MM.1S (cell line): Measurements from ENCODE around the gene KLHDC7B.

ENCODE experiments used
- DNase-seq: peaks from one replicate; pipeline ENCODE4 v3.0.0-alpha.2; 2015
- H2AFZ ChIP-seq: fragments of 300-600 bp; sonication (generic); 2 replicates; pipeline ENCODE4 v1.6.0; 2016; ENCODE audit warnings: antibody characterized with exemption, low read length
- H3F3A ChIP-seq: fragments of 300-600 bp; sonication (generic); 2 replicates; pipeline ENCODE4 v1.6.1; 2016; ENCODE audit warnings: mild to moderate bottlenecking, antibody characterized with exemption, low read length, moderate library complexity, mixed read lengths; ENCODE audit not compliant: insufficient read depth
- H3K27ac ChIP-seq: fragments of 300-600 bp; sonication (generic); 2 replicates; pipeline ENCODE4 v1.5.1; 2016; ENCODE audit warnings: mild to moderate bottlenecking, low read length
- H3K27me3 ChIP-seq: fragments of 300-600 bp; sonication (generic); replicated peaks from 2 replicates; pipeline ENCODE4 v1.6.0; 2016; ENCODE audit warnings: low read length; ENCODE audit not compliant: insufficient read depth
- H3K36me3 ChIP-seq: fragments of 300-600 bp; sonication (generic); replicated peaks from 2 replicates; pipeline ENCODE4 v1.6.1; 2016; ENCODE audit warnings: mild to moderate bottlenecking, low read length, mixed read lengths; ENCODE audit not compliant: insufficient read depth
- H3K4me1 ChIP-seq: fragments of 300-600 bp; sonication (generic); 2 replicates; pipeline ENCODE4 v1.6.1; 2016; ENCODE audit warnings: low read length, mixed read lengths
- H3K4me2 ChIP-seq: fragments of 300-600 bp; sonication (generic); 2 replicates; pipeline ENCODE4 v1.6.0; 2016; ENCODE audit warnings: low read depth, low read length
- H3K4me3 ChIP-seq: fragments of 300-600 bp; sonication (generic); 2 replicates; pipeline ENCODE4 v1.5.1; 2016; ENCODE audit warnings: low read length, mixed read lengths
- H3K79me2 ChIP-seq: fragments of 300-600 bp; sonication (generic); 2 replicates; pipeline ENCODE4 v1.6.1; 2016; ENCODE audit warnings: mixed run types, low read length, mixed read lengths
- H3K9ac ChIP-seq: fragments of 300-600 bp; sonication (generic); 2 replicates; pipeline ENCODE4 v1.6.1; 2016; ENCODE audit warnings: low read length, mixed read lengths
- H3K9me2 ChIP-seq: fragments of 300-600 bp; sonication (generic); replicated peaks from 2 replicates; pipeline ENCODE4 v1.6.1; 2016; ENCODE audit warnings: mild to moderate bottlenecking, low read length, mixed read lengths; ENCODE audit not compliant: insufficient read depth
- H3K9me3 ChIP-seq: fragments of 300-600 bp; sonication (generic); replicated peaks from 2 replicates; pipeline ENCODE4 v1.6.1; 2016; ENCODE audit warnings: mild to moderate bottlenecking, low read length, mixed read lengths; ENCODE audit not compliant: insufficient read depth
- H4K20me1 ChIP-seq: fragments of 300-600 bp; sonication (generic); 2 replicates; pipeline ENCODE4 v1.6.1; 2016; ENCODE audit warnings: mild to moderate bottlenecking, low read length, moderate library complexity, mixed read lengths; ENCODE audit not compliant: insufficient read depth
- EZH2 ChIP-seq: fragments of 300-600 bp; sonication (generic); optimal IDR thresholded peaks from 2 replicates; pipeline ENCODE3; 2017; ENCODE audit warnings: low read depth, mild to moderate bottlenecking, antibody characterized with exemption, low read length, mixed read lengths
- EZH2phosphoT487 ChIP-seq: fragments of 300-600 bp; sonication (generic); IDR thresholded peaks from 2 replicates; pipeline ENCODE4 v1.6.1; 2018; ENCODE audit warnings: antibody characterized with exemption, low read length
- TF ChIP-seq, protein P1 (sequence below): fragments of 300-600 bp; sonication (generic); IDR thresholded peaks from 2 replicates; pipeline ENCODE4 v1.5.1; 2016; ENCODE audit warnings: antibody characterized with exemption, low read length, mixed read lengths

Gene KLHDC7B

DNA sequence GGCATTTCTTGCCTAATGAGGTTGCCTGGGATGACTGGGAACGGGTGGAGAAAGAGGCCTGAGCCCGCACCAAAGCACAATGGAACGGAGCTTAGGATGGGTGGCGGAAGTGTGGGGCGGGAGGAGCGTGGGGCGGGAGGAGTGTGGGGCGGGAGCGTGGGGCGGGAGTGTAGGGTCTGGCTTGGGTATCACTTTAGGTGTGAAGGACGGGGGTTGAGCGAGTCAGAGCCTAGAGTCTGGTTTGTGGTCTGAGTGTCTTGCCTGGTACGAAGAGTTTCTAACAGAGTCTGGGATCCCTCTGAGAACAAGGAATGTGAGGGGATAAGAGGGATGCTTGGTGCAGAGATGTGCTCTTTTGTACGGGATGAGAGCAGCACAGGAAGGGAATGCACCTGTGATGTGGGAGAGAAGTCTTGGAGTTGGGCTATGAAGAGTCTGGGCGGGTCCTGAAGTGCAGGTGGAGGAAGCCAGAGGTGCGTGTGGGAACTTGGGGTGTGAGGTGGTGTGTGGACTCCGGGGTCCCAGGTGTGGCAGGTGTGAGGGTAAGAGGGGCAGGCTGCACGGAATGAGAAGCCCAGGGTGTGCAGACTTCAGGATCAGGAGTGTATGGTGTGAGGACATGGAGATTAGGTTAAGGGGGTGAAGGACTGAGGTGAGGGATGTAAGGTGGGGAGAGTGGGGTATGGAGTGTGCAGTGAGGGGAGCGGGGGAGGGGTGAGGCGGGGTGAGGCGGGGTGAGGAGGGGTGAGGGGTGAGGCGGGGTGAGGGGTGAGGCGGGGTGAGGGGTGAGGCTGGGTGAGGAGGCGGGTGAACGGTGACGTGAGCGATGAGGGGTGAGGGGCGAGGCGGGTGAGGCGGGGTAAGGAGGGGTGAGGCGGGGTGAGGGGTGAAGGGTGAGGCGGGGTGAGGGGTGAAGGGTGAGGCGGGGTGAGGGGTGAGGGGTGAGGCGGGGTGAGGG is 16.0 kb downstream of the KLHDC7B start:
- Histone ChIP-seq H3K4me2 (no peak overlapping the region), H3K9me3 (no peaks in the 10 kb centered on the region), H3K36me3 (no peaks in the 10 kb centered on the region), H3K27ac (no peak overlapping the region), H3K27me3 (peaks cover 20% of the 10 kb centered on the region), H3K9ac (no peak overlapping the region), H3K9me2 (no peaks in the 10 kb centered on the region), H4K20me1 (no peaks in the 10 kb centered on the region), H2AFZ (no peak overlapping the region), H3K4me1 (no peaks in the 10 kb centered on the region), H3F3A (no peaks in the 10 kb centered on the region), H3K4me3 (no peak overlapping the region), H3K79me2 (no peaks in the 10 kb centered on the region)
- no peak for TF ChIP-seq EZH2phosphoT487
- no peak for TF ChIP-seq EZH2
- TF ChIP-seq, protein P1, sequence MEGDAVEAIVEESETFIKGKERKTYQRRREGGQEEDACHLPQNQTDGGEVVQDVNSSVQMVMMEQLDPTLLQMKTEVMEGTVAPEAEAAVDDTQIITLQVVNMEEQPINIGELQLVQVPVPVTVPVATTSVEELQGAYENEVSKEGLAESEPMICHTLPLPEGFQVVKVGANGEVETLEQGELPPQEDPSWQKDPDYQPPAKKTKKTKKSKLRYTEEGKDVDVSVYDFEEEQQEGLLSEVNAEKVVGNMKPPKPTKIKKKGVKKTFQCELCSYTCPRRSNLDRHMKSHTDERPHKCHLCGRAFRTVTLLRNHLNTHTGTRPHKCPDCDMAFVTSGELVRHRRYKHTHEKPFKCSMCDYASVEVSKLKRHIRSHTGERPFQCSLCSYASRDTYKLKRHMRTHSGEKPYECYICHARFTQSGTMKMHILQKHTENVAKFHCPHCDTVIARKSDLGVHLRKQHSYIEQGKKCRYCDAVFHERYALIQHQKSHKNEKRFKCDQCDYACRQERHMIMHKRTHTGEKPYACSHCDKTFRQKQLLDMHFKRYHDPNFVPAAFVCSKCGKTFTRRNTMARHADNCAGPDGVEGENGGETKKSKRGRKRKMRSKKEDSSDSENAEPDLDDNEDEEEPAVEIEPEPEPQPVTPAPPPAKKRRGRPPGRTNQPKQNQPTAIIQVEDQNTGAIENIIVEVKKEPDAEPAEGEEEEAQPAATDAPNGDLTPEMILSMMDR: no peak
- DNase-seq: no peak

DNA sequence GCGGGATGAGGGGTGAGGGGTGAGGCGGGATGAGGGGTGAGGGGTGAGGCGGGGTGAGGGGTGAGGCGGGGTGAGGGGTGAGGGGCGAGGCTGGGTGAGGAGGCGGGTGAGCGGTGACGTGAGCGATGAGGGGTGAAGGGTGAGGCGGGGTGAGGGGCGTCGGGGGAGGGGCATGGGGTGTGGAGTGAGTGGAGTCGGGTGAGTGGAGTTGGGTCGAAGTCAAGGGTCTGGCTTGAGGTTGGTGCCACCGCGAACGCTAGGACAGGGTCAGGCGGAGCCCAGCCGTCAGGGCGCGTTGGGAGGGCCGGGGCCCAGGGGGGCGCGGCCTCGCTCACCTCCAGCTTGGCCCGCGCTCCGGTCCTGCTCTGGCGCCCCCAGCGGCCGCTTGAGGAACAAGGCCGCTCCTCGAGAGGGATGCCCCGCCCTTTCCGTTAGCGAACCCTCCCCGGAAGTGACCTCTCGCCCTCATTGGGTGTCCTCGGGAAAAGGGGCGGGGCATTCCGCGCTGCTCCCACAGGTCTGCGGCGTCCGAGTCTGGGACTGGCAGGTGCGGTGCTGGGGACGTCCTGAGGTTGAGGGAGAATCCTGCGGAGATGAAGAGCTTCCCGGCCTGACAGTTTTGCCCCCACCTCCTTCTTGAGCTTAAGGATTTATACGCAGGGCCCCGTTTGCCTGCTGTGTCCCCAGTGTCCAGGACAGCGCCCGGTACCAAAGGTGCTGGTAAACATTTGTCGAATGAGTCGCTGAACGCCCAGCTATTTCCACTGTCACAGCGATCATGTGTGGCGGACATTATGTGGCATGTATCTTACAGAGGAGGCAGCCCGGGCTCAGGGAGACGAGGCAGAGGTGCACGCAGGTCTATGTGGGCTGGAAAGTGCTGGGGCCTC is 17.1 kb downstream of the KLHDC7B start, which contains the start of gene SYCE3:
SYCE3 (minus strand) TSS at position 397 of the 890 bp plus-strand sequence. CDS start 6,514 bp downstream, outside the sequence.
- Histone ChIP-seq H4K20me1 (no peaks in the 10 kb centered on the region), H3F3A (no peaks in the 10 kb centered on the region), H3K9me3 (no peaks in the 10 kb centered on the region), H3K36me3 (no peaks in the 10 kb centered on the region), H2AFZ (peak within 1 kb of the TSS; percentile 99), H3K79me2 (no peaks in the 10 kb centered on the region), H3K4me2 (peak within 1 kb of the TSS; percentile 100), H3K4me3 (peak within 1 kb of the TSS; percentile 75), H3K27ac (no peak within 1 kb of the TSS), H3K9ac (peak within 1 kb of the TSS; percentile 43; the same call in 1 of the 2 replicates), H3K27me3 (peaks cover 20% of the 10 kb centered on the region), H3K9me2 (no peaks in the 10 kb centered on the region), H3K4me1 (no peaks in the 10 kb centered on the region)
- TF ChIP-seq, protein P1: peak; percentile 79
- no peak for TF ChIP-seq EZH2
- DNase-seq: peak; percentile 96

DNA sequence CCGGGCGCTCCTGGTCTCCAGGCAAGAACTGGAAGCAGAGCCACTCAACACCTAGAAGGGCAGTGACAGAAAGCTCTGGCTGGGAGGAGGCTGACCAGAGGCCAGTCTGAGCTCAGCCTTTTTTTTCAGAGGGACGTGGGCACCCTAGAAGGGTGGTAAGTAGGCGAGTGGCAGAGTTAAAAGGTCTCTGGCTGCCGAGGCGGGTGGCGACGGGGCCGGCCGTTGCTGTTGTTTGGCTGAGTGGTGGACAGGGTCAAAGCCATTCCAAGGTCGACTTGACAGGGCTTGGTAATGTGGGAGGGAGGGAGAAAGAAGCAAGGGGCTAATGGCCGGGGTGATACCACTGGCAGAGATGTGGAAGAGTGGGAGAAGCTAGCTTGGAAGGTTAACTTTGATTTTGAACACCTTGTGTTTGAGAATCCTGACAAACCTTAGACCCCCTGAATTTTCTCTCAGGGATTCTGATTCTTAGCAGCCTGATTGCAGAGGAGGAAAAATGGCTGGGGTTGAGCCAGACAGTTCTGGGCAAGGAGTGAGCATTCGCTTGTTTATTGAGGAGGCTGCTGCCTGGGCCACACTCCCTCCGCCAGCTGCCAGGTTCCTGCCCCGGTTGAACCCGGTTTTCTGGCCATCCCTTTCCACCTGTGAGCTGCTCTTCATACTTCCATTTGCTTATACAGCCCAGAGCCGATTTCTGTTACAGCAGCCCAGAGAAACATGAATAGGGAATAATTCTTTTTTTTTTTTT is 17.9 kb downstream of the KLHDC7B start:
- no peaks in the 10 kb centered on the region for H3K4me1 ChIP-seq
- peak overlapping the region; percentile 100 for H3K4me2 ChIP-seq
- no peaks in the 10 kb centered on the region for H3F3A ChIP-seq
- H3K36me3 ChIP-seq: no peaks in the 10 kb centered on the region
- no peaks in the 10 kb centered on the region for H3K9me3 ChIP-seq
- peak overlapping the region; percentile 43; the same call in 1 of the 2 replicates for H3K9ac ChIP-seq
- no peaks in the 10 kb centered on the region for H3K79me2 ChIP-seq
- no peak for TF ChIP-seq EZH2
- TF ChIP-seq, protein P1: no peak
- no peak for TF ChIP-seq EZH2phosphoT487
- peak overlapping the region; percentile 75 for H3K4me3 ChIP-seq
- no peaks in the 10 kb centered on the region for H4K20me1 ChIP-seq
- H3K27ac ChIP-seq: no peak overlapping the region
- peaks cover 20% of the 10 kb centered on the region for H3K27me3 ChIP-seq
- H3K9me2 ChIP-seq: no peaks in the 10 kb centered on the region
- peak overlapping the region; percentile 99 for H2AFZ ChIP-seq
- DNase-seq: no peak
